CD14-positive monocyte (primary cell): Measurements from ENCODE around the gene SIPA1L3. TPM values are rescaled to one million over a fixed set of nuclear protein-coding genes. Genes with fewer than 3 reads are reported as not detected.
A peak's percentile ranks its signal among the peaks of the same experiment; 100 is the strongest.
"Not testable (repeated sequence)": the region's sequence is repeated elsewhere in the genome, so short reads cannot be mapped to it uniquely, and the experiment has no call there.

Source experiments
- DNase-seq, 3 donors: peaks; one replicate each; pipeline ENCODE4 v3.0.0-alpha.2; 2011 to 2022
- H2AFZ ChIP-seq: 2 replicates; pipeline ENCODE4 v1.6.0; 2012; ENCODE audit warnings: mild to moderate bottlenecking, low read depth, low read length, inconsistent platforms; ENCODE audit not compliant: insufficient read depth, poor library complexity, severe bottlenecking
- H3K27ac ChIP-seq, 2 donors: 1 replicate in 1 of 2; 2 replicates in 1 of 2; pipeline ENCODE4 v1.5.1; 2012 to 2013; ENCODE audit warnings: low read length in 2 of 2, control low read depth in 1 of 2, inconsistent platforms in 1 of 2, low read depth in 1 of 2, mild to moderate bottlenecking in 1 of 2
- H3K27me3 ChIP-seq, 2 donors: one replicate each; pipeline versions ENCODE4 v1.6.0 to v1.6.1; 2011 to 2013; ENCODE audit warnings: low read length in 2 of 2; ENCODE audit not compliant: control insufficient read depth in 2 of 2, insufficient read depth in 2 of 2
- H3K36me3 ChIP-seq, 2 donors: replicated peaks in 1 of 2; 1 replicate in 1 of 2; 2 replicates in 1 of 2; pipeline versions ENCODE4 v1.5.1 to v1.6.1; 2012 to 2013; ENCODE audit warnings: low read length in 2 of 2, control low read depth in 1 of 2, inconsistent platforms in 1 of 2, mild to moderate bottlenecking in 1 of 2; ENCODE audit not compliant: insufficient read depth in 2 of 2, control insufficient read depth in 1 of 2
- H3K4me1 ChIP-seq, 2 donors: 1 replicate in 1 of 2; 2 replicates in 1 of 2; pipeline versions ENCODE4 v1.5.1 to v1.6.1; 2012 to 2013; ENCODE audit warnings: low read length in 2 of 2, control low read depth in 1 of 2, inconsistent platforms in 1 of 2, mild to moderate bottlenecking in 1 of 2, moderate library complexity in 1 of 2; ENCODE audit not compliant: insufficient read depth in 2 of 2, control insufficient read depth in 1 of 2
- H3K4me2 ChIP-seq: replicated peaks from 2 replicates; pipeline ENCODE3; 2012; ENCODE audit warnings: low read length, moderate library complexity, mild to moderate bottlenecking; ENCODE audit not compliant: poor library complexity, severe bottlenecking; ENCODE audit errors: extremely low read depth
- H3K4me3 ChIP-seq, 3 experiments: fragments of 200-600 bp in 1 of 3; sonication (generic) in 1 of 3; replicated peaks in 1 of 3; 1 replicate in 2 of 3; 2 replicates in 1 of 3; pipeline ENCODE4 v1.5.1; 2011 to 2013; ENCODE audit warnings: low read length in 3 of 3, mild to moderate bottlenecking in 3 of 3, control low read depth in 2 of 3, low read depth in 2 of 3, inconsistent platforms in 1 of 3, moderate library complexity in 1 of 3
- H3K79me2 ChIP-seq: 2 replicates; pipeline ENCODE4 v1.6.0; 2012; ENCODE audit warnings: mild to moderate bottlenecking, control low read depth, inconsistent platforms, low read length, moderate library complexity; ENCODE audit not compliant: insufficient read depth
- H3K9ac ChIP-seq: 2 replicates; pipeline ENCODE4 v1.6.0; 2017; ENCODE audit warnings: low read length, mild to moderate bottlenecking; ENCODE audit not compliant: insufficient read depth, poor library complexity, severe bottlenecking
- H3K9me3 ChIP-seq, 2 donors: replicated peaks in 1 of 2; 1 replicate in 1 of 2; 2 replicates in 1 of 2; pipeline versions ENCODE4 v1.5.1 to v1.6.1; 2012 to 2013; ENCODE audit warnings: low read length in 2 of 2, control low read depth in 1 of 2; ENCODE audit not compliant: control insufficient read depth in 1 of 2, insufficient read depth in 1 of 2
- H4K20me1 ChIP-seq: 2 replicates; pipeline ENCODE4 v1.6.0; 2012; ENCODE audit warnings: mild to moderate bottlenecking, low read length, control low read depth, moderate library complexity; ENCODE audit not compliant: insufficient read depth
- H3K27ac Mint-ChIP-seq, 7 donors: one replicate each; pipeline ENCODE4 v1.8.0; 2020; ENCODE audit warnings: mild to moderate bottlenecking in 7 of 7, mixed read lengths in 7 of 7, moderate library complexity in 6 of 7, inconsistent platforms in 2 of 7
- H3K27me3 Mint-ChIP-seq, 3 donors: one replicate each; pipeline ENCODE4 v1.8.0; 2021 to 2022; ENCODE audit warnings: low read depth in 3 of 3, mild to moderate bottlenecking in 3 of 3, mixed read lengths in 3 of 3, moderate library complexity in 3 of 3, inconsistent platforms in 1 of 3
- H3K36me3 Mint-ChIP-seq, 2 donors: one replicate each; pipeline ENCODE4 v1.8.0; 2020; ENCODE audit warnings: mixed read lengths in 2 of 2, inconsistent platforms in 1 of 2, mild to moderate bottlenecking in 1 of 2
- H3K4me1 Mint-ChIP-seq: one replicate; pipeline ENCODE4 v1.8.0; 2020; ENCODE audit warnings: mild to moderate bottlenecking, mixed read lengths
- H3K4me3 Mint-ChIP-seq, 2 donors: one replicate each; pipeline ENCODE4 v1.8.0; 2020; ENCODE audit warnings: mild to moderate bottlenecking in 2 of 2, mixed read lengths in 2 of 2, moderate library complexity in 1 of 2
- H3K9me3 Mint-ChIP-seq, 7 donors: one replicate each; pipeline ENCODE4 v1.8.0; 2020 to 2022; ENCODE audit warnings: mixed read lengths in 7 of 7, mild to moderate bottlenecking in 6 of 7, moderate library complexity in 6 of 7, inconsistent platforms in 2 of 7
- CTCF ChIP-seq: fragments of 200-600 bp; IDR thresholded peaks from one replicate; pipeline ENCODE4 v1.8.0; 2022; ENCODE audit warnings: antibody characterized with exemption, mild to moderate bottlenecking
- WGBS: methylation state at CpG from one replicate; pipeline ENCODE4 v1.1.5; 2013; ENCODE audit warnings: missing lambda C conversion rate; ENCODE audit not compliant: insufficient coverage; 5-methylcytosine and 5-hydroxymethylcytosine counted together
- intact Hi-C, 2 donors: fragments of 100-400 bp; cut with micrococcal nuclease; formaldehyde crosslinking; loops; one replicate each; pipeline versions ENCODE4 v1.15.0 to v1.15.1; 2023
- polyA plus RNA-seq, 3 donors: library from polyadenylated mRNA; depleted of rRNA in 1 of 3; unstranded in 2 of 3; stranded (reverse) in 1 of 3; fragments of 300-500 nt in 2 of 3; fragments of >200 nt in 1 of 3; fragmentation: Illumina TruSeq in 2 of 3; gene quantifications; 1 replicate in 2 of 3; 2 replicates in 1 of 3; pipeline ENCODE4 v1.2.3, GENCODE V29; 2012 to 2021

The SIPA1L3 gene
- polyA plus RNA-seq, 3 donors = 0.55 to 4.5 (median 0.99) TPM

- Histone ChIP-seq H3K79me2 (no peaks in the 10 kb centered on the region), H3K27ac (no peak within 1 kb of the TSS), H3K27me3 (peaks cover 46 to 83% of the 10 kb centered on the region in 2 donors), H3K9me3 (peaks cover 0 to 21% of the 10 kb centered on the region in 2 donors), H3K4me1 (peaks cover 9 to 18% of the 10 kb centered on the region in 2 donors), H3K36me3 (no peaks in the 10 kb centered on the region), H4K20me1 (no peaks in the 10 kb centered on the region), H3K4me2 (peak within 1 kb of the TSS; percentile 69), H2AFZ (no peak within 1 kb of the TSS), H3K4me3 (peak within 1 kb of the TSS in 1 of 3 experiments; percentile 59), H3K9ac (peak within 1 kb of the TSS; percentile 32)
- peaks cover 0 to 14% of the 10 kb centered on the region in 2 donors for H3K36me3 Mint-ChIP-seq
- no peak for DNase-seq
- H3K4me1 Mint-ChIP-seq = peaks cover 12% of the 10 kb centered on the region
- peaks cover 73 to 85% (median 85%) of the 10 kb centered on the region in 3 donors for H3K27me3 Mint-ChIP-seq
- 1% methylated on average over 59 of the region's 61 CpGs for WGBS
- H3K9me3 Mint-ChIP-seq = peaks cover 0 to 26% (median 11%) of the 10 kb centered on the region in 7 donors
- intact Hi-C loops = no loop called here
- peak within 1 kb of the TSS; percentile 56 to 90 for H3K4me3 Mint-ChIP-seq
- TF ChIP-seq CTCF = no peak
- peak within 1 kb of the TSS in 1 of 7 donors; percentile 9 for H3K27ac Mint-ChIP-seq
Measured at GRCh38 chr19:38224014-38224862, 317.2 kb downstream of the SIPA1L3 start, which contains the start of gene DPF1. DPF1 (minus strand) TSS chr19:38224222; CDS start chr19:38224142, 80 bp downstream.

GRCh38 chr19:38224863-38225218 lies 317.8 kb downstream of the SIPA1L3 start:
- H3K79me2 ChIP-seq, H3K27ac ChIP-seq, H3K4me3 ChIP-seq, H4K20me1 ChIP-seq, H3K27ac Mint-ChIP-seq, H3K36me3 ChIP-seq, H3K4me2 ChIP-seq, H3K9ac ChIP-seq, intact Hi-C loops, DNase-seq, H2AFZ ChIP-seq: not testable (repeated sequence)
- WGBS = no CpG with 5 or more reads among the region's 6 CpGs
- H3K4me1 ChIP-seq = peaks cover 9 to 19% of the 10 kb centered on the region in 2 donors
- Mint-ChIP-seq H3K27me3 (peaks cover 74 to 88% (median 83%) of the 10 kb centered on the region in 3 donors), H3K4me3 (peak overlapping the region in 1 of 2 donors; percentile 90), H3K36me3 (peaks cover 0 to 14% of the 10 kb centered on the region in 2 donors), H3K9me3 (peaks cover 0 to 28% (median 10%) of the 10 kb centered on the region in 7 donors), H3K4me1 (peaks cover 12% of the 10 kb centered on the region)
- H3K27me3 ChIP-seq = peaks cover 48 to 86% of the 10 kb centered on the region in 2 donors
- H3K9me3 ChIP-seq = peaks cover 0 to 23% of the 10 kb centered on the region in 2 donors
